Activated gamma-delta T cell treated with Interleukin-2 at 50 U/mL for 16 hours (primary cell): Measurements from ENCODE around the gene PGAP2.
A peak's percentile ranks its signal among the peaks of the same experiment; 100 is the strongest.

Experiments
- DNase-seq: peaks from one replicate; pipeline ENCODE4 v3.0.0-alpha.2; 2020

The PGAP2 gene

DNA sequence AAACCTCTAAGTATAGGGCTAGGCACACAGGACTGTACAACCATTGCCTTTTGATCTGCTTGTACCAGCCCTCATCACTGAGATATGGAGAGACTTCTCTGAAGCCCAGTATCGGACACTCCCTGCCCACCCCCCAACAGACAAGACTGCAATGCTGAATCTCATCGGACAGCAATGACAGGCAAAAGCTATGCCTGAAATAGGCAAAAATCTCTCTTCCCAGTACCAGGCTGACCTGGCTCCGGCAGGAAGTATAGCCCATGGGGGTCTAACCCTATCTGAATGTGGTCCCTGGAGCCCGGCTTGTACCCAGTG is 25.9 kb downstream of the PGAP2 start:
- no peak for DNase-seq

DNA sequence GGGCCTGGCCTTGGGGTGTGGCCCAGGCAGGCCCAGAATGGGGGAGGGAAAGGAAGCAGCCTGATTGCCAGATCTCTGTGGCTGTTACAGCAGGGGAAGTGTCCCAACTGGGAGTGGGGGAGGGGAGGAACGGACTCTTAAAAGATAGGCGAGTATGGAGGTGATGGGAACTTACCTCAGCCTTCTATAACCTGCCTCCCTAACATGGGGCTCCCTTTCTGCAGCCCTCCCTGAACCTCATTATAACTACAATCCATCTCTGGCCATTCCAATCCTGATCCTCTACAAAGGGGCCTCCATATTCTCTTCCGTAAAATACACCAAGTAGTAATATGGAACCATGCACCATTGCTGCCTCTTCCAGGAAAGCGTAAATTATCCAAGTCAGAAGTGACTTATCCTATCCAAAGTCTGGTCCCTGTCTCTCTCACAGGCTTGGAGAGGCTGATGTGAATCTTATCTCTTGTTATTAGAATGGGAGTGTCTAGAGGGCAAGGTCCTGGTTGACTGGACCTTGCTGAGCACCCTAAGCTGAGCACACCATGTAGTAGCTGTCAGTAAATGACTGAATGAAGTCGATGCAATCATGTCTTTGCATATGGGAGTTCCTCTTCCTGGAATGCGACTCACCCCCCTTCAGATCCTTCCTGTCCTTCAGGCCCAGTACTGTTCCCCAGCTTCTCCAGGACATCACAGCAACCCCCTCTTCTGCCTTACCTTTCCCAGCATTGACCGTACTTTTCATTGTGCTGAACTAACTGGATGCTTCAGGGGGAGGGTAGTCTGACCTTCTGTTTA is 26.5 kb downstream of the PGAP2 start:
- DNase-seq = no peak

DNA sequence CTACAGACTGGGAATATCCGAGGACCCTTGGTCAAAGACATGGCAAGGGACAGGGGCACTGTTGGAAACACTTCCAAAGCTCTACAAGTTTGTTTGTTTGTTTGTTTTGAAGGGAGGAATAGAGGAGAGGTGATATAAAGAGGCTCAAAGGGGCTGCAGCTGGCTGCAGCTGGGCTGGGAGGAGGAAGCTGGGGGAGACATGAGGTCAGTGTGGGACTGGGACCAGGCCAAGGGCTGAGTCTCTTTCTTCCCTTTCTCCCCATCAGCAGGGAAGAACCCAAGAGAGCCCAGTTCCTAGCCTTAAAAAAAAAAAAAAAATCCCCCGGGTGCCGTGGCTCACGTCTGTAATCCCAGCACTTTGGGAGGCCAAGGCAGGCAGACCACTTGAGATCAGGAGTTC is 27.4 kb downstream of the PGAP2 start:
- no peak for DNase-seq

DNA sequence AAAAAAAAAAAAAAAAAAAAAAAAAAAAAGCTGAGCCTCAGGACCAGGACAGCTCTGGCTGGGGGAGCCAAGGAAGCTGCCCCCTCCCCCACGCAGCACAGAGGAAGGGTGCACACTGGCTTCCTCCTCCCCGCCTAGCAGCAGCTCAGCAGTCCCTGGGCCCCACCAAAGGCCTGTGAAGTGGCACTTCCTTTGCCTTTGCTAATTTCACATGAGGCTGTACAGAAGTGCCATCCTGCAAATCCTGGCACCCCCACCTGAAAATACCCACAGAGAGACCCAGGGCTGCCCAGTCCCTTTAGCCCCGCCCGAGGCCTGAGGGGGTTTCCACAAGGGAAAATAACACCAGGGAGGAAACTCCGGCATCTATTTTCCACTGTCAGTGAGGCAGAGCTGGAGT is 28.5 kb downstream of the PGAP2 start:
- peak; percentile 55 for DNase-seq

DNA sequence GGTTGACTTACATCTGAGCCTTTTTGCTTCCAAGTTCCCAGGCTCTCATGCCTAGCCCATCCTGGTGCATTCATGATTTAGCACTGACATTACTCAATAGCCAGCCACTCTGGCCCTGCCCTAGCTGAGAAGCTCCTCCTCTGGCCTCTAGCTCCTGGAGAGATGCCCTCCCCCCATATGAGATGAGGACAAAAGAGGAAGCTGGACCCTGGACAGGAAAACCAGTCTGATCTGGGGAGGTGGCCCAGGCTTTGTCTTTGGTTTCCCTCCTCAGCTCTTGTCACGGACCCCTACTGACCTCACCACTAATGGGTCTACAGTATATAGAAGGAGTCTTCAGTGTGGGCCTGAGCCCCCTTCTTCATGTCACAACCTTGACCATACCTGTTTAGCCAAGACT is 29.4 kb downstream of the PGAP2 start:
- DNase-seq = no peak

DNA sequence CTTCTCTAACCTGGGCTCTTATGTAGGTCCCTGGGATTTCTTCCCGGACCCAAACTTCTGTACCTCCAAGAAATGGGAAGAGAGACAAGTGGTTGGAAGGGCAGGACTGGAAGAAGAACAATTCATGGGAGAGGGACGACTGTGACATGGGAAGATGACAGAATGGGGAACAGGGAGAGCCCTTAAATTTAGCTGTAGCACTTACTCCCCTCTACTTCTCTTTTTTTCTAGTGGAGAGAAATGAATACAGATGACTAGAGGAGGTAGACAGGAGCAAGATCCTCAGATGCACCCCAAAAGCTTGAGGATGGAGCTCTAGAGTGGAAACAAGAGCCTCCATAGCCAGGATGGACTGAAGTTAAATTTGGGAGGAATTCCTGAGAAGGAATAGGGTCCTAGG is 30.1 kb downstream of the PGAP2 start:
- DNase-seq = no peak

DNA sequence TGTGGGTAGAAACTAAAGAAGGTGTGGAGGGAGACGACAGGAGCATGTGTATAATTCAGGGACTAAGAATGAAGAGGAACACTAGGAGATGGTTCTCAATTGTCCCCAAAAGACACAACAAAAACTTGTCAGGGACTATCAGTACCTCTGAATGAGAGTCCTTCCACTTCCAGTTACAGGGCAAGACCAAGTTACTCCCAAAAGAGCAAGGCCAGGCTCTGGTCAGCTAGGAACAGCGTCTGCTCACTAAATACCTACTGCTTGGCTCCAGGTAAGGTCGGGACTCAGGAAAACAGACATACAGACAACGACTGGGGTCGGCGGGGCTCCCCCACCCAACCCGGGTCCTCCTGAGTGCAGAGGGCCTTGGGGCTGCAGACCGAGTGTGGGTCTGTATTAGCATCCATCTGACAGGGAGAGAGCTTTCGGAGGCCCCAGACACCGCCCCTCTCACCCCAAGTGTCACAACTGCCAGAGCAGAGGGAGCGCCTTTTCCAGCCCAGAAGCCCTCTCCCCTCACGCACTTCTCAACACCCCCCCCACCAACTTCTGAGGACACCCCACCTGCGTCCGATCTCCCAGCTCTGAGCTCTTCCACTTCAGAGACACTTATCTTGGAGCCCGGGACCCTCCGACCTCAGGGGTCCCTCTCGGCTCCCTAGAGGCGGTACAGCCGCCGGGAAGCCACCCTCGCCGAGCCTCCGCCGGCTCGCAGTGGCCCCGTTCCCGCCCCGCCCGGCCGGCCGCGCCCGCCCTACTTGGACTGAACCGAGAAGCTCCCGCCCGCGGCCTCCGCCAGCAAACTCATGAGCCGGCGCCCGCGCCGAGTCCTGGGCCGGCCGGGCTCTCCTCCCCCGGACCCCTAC is 31.9 kb downstream of the PGAP2 start:
- peak; percentile 32 for DNase-seq

DNA sequence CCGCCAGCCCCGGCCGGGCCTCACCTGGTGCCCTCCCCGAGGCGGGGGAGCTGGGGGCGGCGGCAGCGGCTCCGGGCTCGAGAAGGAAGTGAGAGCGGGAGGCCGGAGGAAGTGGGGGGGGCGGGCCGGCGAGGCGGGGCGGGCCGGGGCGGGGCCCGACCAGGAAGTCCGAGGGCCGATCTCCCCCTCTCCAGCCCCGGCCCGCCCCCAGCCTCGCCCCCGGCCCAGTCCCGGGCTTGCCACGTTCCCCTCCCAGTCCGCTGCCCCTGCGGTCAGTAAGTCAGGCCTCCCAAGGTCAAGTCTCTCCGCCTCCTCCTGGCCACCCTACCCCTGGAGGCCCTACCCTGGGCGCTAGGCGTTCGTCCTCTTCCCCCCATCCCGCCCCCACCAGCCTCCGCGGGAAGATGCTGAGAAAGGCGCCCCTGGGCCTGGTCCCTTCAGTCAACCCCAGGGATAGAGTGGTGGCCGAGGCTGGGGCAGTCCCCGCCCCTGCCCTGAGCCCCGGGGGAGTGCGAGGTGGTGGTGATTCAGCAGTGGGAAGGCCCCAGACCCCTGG is 32.6 kb downstream of the PGAP2 start, which contains the start of gene RHOG:
Gene RHOG, minus strand, starts transcription at position 90 of the 556 bp plus-strand sequence. CDS start 12,821 bp downstream, outside the sequence.
- peak; percentile 67 for DNase-seq

DNA sequence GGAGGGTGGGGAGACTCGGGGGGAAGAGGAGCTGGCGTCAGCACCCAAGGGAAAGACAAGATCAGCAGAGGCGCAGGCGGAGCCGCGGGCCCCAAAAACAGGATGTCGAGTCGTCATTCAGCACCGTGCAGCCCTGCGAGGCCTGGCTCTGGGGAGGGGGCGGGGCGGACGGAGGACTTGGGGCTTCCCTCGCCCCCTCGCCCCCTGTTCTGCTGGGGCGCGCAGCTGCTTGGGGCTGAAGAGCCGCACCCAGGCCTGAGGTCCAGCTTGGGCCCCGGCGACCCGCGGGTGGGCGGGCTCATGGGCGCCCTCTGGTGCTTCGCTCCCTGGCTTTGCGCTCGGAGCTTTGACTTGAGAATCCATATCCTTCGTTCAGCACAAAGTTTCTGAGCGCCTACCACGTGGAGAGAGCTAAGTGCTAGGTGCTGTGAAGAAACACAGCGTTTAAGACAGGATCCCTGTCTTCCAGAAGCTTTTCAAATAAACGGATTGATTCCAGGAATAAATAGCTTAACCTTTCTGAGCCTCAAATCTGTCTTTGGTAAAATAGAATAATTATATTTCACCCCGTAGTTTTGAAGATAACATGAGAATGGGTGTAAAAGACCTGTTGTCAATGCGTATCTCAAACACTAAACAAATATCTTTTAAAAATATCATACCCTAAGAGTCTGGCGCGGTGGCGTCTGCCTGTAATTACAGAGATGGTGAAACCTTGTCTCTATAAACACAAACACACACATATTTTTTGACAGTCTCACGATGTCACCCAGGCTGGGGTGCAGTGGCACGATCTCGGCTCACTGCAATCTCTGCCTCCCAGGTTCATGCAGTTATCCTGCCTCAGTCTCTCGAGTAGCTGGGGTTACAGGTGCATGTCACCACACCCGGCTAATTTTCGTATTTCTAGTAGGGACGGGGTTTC is 33.3 kb downstream of the PGAP2 start:
- DNase-seq = peak; percentile 90

DNA sequence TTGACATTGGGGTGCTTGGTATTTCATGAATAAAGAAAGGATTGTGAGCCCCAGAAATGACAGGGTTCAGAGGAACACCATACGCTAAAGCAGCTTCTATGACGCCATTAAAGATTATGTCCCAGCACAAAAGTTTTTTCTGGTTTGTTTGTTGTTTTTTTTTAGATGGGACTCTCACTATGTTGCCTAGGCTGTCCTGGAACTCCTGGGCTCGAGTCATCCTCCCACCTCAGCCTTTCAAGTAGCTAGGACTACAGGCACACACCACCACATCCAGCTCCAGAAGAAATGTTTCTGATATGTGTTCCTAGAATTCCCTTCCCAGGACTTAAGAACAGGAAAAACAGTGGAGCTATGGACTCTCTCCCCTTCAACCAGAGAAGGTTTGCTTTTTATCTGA is 35.0 kb downstream of the PGAP2 start:
- DNase-seq = no peak

DNA sequence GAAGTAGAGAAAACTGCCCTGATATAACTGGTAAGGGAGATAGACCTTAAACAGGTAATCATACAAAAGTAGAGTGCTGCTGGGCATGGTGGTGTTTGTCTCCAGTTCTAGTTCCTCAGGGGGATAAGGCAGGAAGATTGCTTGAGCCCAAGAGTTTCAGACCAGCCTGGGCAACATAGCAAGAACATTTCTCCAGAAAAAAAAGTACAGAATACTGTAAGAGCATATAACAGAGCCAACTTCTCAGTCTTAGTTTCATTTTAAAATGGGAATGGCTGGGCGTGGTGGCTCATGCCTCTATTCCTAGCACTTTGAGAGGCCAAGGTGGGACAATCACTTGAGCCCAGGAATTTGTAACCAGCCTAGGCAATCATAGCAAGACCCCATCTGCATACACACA is 36.9 kb downstream of the PGAP2 start:
- no peak for DNase-seq

DNA sequence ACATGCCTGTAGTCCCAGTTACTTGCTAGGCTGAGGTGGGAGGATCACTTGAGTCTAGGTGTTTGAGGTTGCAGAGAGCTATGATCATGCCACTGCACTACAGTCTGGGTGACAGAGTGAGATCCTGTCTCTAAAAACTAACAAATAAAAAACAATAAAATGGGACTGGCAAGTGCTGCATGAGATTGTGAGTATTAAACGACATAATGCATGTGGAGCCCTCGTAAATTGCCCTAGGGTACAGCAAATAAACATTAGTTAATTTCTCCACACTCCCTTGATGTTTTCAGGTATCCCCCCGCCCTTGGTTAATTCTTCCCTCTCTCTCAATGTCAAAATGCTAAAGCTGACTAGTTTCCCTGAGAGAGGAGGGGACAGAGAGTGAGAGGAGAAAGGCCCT is 37.3 kb downstream of the PGAP2 start:
- no peak for DNase-seq

DNA sequence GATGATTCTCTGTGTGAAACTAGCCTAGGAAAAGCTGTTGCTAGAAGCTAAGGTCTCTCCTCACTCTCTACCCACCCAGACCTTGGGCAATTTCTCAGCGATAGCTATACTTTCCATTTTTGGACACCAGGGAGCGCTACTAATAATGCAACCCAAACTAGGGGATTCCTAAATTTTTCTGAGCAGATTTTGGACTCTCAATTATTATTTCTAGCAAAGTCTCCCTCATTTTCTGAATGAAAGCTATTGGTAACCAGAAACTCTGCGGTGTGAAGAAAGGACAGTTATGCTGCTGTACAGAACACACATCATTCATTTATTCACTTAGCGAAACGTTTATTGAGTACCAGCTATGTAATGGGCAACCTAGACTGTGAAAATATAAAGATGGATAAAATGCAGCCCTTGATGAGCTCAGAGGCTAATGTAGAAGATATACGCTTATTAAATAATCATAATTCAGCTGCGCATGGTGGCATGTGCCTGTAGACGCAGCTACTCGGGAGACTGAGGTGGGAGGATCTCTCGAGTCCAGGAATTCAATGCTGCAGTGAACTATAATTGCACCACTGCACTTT is 41.0 kb downstream of the PGAP2 start:
- peak; percentile 55 for DNase-seq

DNA sequence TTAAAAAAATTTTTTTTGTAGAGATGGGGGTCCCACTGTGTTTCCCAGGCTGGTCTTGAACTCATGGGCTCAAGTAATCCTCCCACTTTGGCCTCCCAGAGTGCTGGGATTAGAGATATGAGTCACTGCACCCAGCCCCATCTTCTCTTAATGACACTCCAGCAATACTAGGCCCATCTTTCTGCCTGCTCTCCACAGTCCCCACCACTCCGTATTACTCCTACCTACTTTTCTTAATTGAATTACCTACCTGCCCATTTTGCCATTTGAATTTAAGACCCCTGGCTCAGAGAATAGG is 45.1 kb downstream of the PGAP2 start:
- no peak for DNase-seq

DNA sequence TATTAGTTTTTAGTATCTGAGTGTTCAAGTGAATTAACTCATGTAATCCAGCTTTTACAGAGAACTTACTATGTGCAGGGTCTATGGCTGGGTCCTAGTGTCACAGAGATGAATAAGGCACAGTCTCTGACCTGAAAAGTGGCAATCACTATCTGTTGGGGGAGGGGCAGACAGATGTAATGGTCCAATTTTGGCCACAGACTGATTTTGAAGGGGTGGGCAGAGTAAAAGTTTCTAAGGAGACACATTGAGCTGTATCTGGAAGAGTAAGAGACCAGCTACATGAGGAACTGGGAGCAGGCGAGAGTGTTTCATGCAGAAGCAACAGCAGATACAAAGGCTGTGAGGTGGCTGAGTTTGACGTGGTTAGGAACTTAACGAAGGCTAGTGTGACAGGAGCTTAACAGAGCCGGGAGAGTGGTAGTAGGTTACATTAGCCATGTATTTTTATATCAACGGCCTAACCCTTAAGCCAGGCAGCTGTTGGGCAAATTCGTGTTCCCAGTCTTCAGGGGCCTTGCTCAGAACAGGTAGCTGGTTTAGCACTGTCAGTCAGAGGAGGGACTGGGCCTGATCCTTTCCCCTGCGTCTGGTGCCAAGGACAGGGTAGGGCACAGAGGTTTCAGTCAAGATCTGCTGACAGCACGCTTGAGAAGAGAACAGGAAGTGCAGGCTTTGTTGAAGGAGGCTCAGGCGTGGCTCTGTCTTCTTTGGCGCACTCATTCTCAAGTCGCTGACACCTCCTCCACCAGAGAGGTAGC is 45.7 kb downstream of the PGAP2 start:
- DNase-seq = peak; percentile 60

DNA sequence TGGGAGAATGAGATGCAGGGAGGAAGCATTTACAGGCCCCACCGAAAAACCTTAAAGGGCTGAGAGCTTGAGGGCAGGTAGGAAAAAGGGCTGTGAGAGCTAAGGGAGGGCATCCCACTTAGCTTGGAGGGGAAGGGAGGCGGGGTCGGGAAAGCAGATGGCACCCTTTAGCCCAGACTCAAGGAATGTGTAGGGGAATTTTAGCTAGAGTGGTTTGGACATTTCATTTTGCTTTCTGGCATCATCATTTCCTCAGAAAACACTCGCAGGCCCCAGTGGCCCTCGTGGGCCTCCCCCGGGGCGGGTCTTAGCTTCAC is 46.3 kb downstream of the PGAP2 start:
- no peak for DNase-seq

DNA sequence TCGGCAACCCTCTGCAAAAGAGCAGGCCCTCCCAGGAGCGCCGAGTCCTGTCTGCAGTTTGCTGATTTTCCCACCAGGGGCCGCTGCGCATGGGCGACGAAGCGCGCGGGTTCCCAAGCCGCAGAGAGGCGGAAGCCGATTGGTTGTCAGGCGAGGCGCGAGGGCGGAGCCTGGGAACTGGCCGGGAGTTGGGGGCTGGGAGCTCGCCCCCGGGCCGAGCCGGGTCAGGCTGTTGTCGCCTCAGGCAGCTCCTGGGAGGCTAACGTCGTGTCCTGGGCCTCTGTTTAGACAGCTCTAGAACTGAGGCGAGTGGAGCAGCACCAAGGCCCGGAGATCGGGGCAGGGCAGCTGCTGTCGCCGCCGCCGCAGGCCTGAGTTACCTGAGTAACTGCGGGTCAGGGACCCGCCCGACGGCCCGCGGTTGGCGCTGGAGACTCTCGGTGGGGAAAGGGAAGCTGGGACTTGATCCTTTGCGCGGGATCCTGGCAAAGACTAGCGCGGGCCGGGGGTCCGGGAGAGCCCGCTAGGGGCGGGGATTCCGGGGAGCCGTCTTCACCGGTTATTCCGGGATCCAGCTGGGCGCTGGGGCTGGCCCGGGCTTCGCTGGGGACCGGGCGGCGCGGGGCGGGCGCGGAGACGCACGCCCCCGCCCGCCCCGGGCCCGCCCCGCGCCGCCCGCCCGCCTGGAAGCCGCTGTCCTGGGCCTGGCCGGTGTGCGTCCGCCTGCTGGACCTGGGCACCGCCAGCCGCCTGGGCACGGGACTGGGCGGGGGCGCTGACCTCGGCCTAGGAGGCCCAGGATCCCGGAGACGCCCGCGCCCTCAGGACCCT is 46.8 kb downstream of the PGAP2 start, which contains the start of gene STIM1:
Gene STIM1, plus strand, starts transcription at position 688 of the 831 bp plus-strand sequence. CDS start 607 bp downstream, outside the sequence.
- DNase-seq = peak; percentile 97

DNA sequence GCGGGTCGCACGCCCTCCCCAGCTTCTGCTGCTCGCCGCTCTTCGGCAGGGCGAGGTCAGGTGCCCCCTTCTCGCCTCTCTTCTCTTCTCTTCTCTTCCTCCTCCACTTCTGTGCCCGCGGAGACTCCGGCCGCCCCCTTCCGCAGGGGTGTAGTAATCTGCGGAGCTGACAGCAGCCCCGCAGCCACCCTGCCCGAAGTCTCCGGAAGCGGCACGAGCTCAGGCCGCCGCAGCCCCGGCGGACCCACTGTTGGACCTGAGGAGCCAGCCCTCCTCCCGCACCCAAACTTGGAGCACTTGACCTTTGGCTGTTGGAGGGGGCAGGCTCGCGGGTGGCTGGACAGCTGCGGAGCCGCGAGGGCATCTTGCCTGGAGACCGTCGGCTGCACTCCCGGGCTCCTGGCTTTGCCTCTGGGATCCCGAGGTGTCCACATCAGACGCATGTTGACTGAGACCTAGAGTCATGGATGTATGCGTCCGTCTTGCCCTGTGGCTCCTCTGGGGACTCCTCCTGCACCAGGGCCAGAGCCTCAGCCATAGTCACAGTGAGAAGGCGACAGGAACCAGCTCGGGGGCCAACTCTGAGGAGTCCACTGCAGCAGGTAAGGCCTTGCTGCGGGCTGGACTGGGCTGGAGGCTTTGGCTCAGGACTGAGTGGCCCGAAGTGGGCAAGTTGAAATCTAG is 47.6 kb downstream of the PGAP2 start:
- peak; percentile 56 for DNase-seq

DNA sequence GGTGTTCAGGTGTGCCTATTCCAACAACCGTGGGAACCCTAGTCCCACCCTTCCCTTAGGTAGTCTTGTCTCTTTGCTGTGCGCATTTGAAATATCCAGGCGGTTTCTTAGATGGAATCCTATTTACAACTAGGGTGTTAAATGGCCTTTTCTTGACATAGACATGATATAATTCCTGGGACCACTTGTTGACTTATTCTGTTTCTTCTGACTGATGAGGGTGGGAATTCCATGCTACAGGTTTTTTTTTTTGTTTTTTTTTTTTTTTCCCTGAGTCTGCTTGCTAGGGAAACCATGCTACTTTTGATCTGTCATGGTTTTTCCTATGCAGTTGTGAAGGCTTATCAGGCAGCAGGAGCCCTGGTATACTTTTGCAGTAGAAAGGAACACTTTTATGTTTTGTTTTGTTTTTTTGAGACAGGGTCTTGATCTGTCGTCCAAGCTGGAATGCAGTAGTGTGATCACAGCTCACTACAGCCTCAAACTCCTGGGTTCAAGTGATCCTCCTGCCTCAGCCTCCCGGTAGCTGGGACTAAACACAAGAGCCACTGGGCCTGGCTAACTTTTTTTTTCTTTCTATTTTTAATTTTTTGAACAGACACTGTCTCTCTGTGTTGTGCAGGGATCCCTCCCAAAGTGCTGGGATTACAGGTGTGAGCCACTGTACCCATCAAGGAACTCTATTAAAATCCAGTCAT is 48.6 kb downstream of the PGAP2 start:
- DNase-seq = no peak

DNA sequence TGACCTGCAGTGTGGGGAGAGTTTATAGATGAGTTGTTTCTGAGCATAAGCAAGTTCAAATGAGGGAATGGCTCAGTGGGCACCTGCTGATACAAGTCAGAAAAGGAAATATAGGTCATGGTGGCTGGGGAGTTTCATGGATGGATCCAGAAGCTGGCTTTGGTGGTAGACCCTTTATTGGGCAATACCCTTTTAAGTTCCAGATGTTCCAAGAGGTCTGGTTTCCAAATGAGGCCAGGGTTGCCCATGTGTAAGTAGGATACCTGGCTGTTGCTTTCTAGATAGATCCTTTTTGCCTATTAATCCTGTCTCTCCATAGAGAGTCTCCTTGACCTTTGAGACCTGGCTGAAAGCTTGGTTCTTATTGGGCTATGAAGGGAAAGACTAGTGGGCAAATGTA is 49.3 kb downstream of the PGAP2 start:
- DNase-seq = no peak
